Transverse colon (tissue), 4 donors: ENCODE measurements around the gene TENM4. TPM values are rescaled to one million over a fixed set of nuclear protein-coding genes. Genes with fewer than 3 reads are reported as not detected.

Source experiments
- DNase-seq: peaks from one replicate; pipeline ENCODE4 v3.0.0-alpha.2; 2019
- H3K27ac ChIP-seq, 4 donors: fragments of 200-600 bp; sonication (generic); 2 replicates each; pipeline ENCODE4 v1.5.1; 2016 to 2018; ENCODE audit warnings: inconsistent platforms in 4 of 4
- H3K27me3 ChIP-seq: fragments of 200-600 bp; sonication (generic); 2 replicates; pipeline ENCODE4 v1.5.1; 2017; ENCODE audit warnings: inconsistent platforms
- H3K36me3 ChIP-seq, 4 donors: fragments of 200-600 bp; sonication (generic); 2 replicates each; pipeline ENCODE4 v1.5.1; 2017 to 2019; ENCODE audit warnings: inconsistent platforms in 4 of 4
- H3K4me1 ChIP-seq, 4 donors: fragments of 200-600 bp; sonication (generic); 2 replicates each; pipeline ENCODE4 v1.5.1; 2017 to 2020; ENCODE audit warnings: inconsistent platforms in 4 of 4
- H3K4me3 ChIP-seq, 4 donors: fragments of 200-600 bp; sonication (generic); 1 replicate in 1 of 4; 2 replicates in 3 of 4; pipeline versions ENCODE4 v1.5.1 to v1.6.1; 2017 to 2019; ENCODE audit warnings: inconsistent platforms in 4 of 4
- H3K9me3 ChIP-seq, 2 donors: fragments of 200-600 bp; sonication (generic); 2 replicates each; pipeline ENCODE4 v1.5.1; 2017 to 2019; ENCODE audit warnings: inconsistent platforms in 2 of 2
- CTCF ChIP-seq, 5 experiments: fragments of 200-600 bp in 3 of 5; fragments of 450-650 bp in 2 of 5; sonication (generic) in 3 of 5; IDR thresholded peaks; 1 replicate in 2 of 5; 2 replicates in 3 of 5; pipeline ENCODE4 v1.5.1; 2016 to 2017; ENCODE audit warnings: antibody characterized with exemption in 5 of 5, inconsistent platforms in 3 of 5, mild to moderate bottlenecking in 2 of 5, moderate library complexity in 1 of 5
- EP300 ChIP-seq: sonication (generic); formaldehyde crosslinking; IDR thresholded peaks from one replicate; pipeline ENCODE4 v1.6.1; 2017; ENCODE audit warnings: antibody characterized with exemption, low read depth
- POLR2A ChIP-seq: fragments of 450-650 bp; IDR thresholded peaks from one replicate; pipeline ENCODE4 v1.6.1; 2016; ENCODE audit warnings: antibody characterized with exemption, mild to moderate bottlenecking, moderate library complexity
- POLR2AphosphoS5 ChIP-seq, 3 donors: sonication (generic); formaldehyde crosslinking; IDR thresholded peaks; one replicate each; pipeline ENCODE4 v1.6.1; 2016; ENCODE audit warnings: antibody characterized with exemption in 3 of 3
- WGBS, 2 donors: methylation state at CpG; one replicate each; pipeline ENCODE4 v1.1.5; 2018; ENCODE audit warnings: low coverage in 1 of 2; 5-methylcytosine and 5-hydroxymethylcytosine counted together
- in situ Hi-C, 4 donors: fragments of 200-750 bp; cut with MboI; loops; one replicate each; pipeline versions ENCODE4 v1.15.0 to v1.15.1; 2017; ENCODE audit warnings: low sequenced_read_pairs in 3 of 4, low pct_ligation_motif_present in 1 of 4, low pct_unique_long_range_greater_than_20kb in 1 of 4
- intact Hi-C: fragments of 100-400 bp; cut with DNase I; formaldehyde crosslinking; loops from one replicate; pipeline ENCODE4 v1.15.1; 2023; ENCODE audit warnings: low total_unique reads
- total RNA-seq, 4 donors: library from RNA; depleted of rRNA; stranded (reverse); fragments of >200 nt; gene quantifications; one replicate each; pipeline ENCODE4 v1.1.0, GENCODE V29; 2016

Gene TENM4
- total RNA-seq, 4 donors from 2014 or later = 0.14 to 0.79 (median 0.39) TPM

- H3K4me3 ChIP-seq = no peak overlapping the region
- peaks cover 20 to 43% (median 31%) of the 10 kb centered on the region in 4 donors for H3K4me1 ChIP-seq
- H3K9me3 ChIP-seq = no peaks in the 10 kb centered on the region
- TF ChIP-seq EP300 (no peak), POLR2AphosphoS5 (IDR thresholded peaks at IDR 0.05) (no peak), CTCF (IDR thresholded peaks at IDR 0.05) (no peak), POLR2A (no peak)
- intact Hi-C loops = no loop called here
- H3K27ac ChIP-seq = no peak overlapping the region
- no peak for DNase-seq
- 41 to 60% methylated on average over 2 of the region's 2 CpGs for WGBS, 2 donors
- in situ Hi-C loops = no loop called here
- H3K36me3 ChIP-seq = no peaks in the 10 kb centered on the region
- H3K27me3 ChIP-seq = no peaks in the 10 kb centered on the region
Observed at GRCh38 chr11:78806214-78807004, 634.4 kb downstream of the TENM4 start.

GRCh38 chr11:78804991-78805390 is 635.8 kb downstream of the TENM4 start:
- Histone ChIP-seq H3K4me3 (no peak overlapping the region), H3K4me1 (peaks cover 21 to 46% (median 27%) of the 10 kb centered on the region in 4 donors), H3K27ac (no peak overlapping the region), H3K36me3 (no peaks in the 10 kb centered on the region), H3K9me3 (no peaks in the 10 kb centered on the region), H3K27me3 (no peaks in the 10 kb centered on the region)
- intact Hi-C loops = loop anchor here (5.0 kb wide), 1 partner anchor 142 kb away; no protein-coding TSS in a partner anchor
- in situ Hi-C loops = no loop called here
- WGBS, 2 donors = 89 to 96% methylated on average over 4 to 7 of the region's 9 CpGs
- TF ChIP-seq POLR2AphosphoS5 (IDR thresholded peaks at IDR 0.05) (no peak), CTCF (IDR thresholded peaks at IDR 0.05) (no peak), EP300 (no peak), POLR2A (no peak)
- DNase-seq = no peak

GRCh38 chr11:78803995-78804394 is 636.8 kb downstream of the TENM4 start:
- TF ChIP-seq POLR2AphosphoS5 (IDR thresholded peaks at IDR 0.05) (no peak), CTCF (IDR thresholded peaks at IDR 0.05) (no peak), POLR2A (no peak), EP300 (no peak)
- Histone ChIP-seq H3K36me3 (no peaks in the 10 kb centered on the region), H3K4me1 (peaks cover 15 to 46% (median 19%) of the 10 kb centered on the region in 4 donors), H3K27me3 (no peaks in the 10 kb centered on the region), H3K4me3 (no peak overlapping the region), H3K9me3 (no peaks in the 10 kb centered on the region), H3K27ac (no peak overlapping the region)
- in situ Hi-C loops (no loop called here), intact Hi-C loops (loop anchor here (5.0 kb wide), 1 partner anchor 143 kb away; no protein-coding TSS in a partner anchor)
- no peak for DNase-seq
- 88 to 92% methylated on average over 2 to 3 of the region's 3 CpGs for WGBS, 2 donors

- Histone ChIP-seq H3K27me3 (no peaks in the 10 kb centered on the region), H3K27ac (peak overlapping the region; percentile 66 to 79 (median 76)), H3K4me3 (no peak overlapping the region), H3K9me3 (no peaks in the 10 kb centered on the region), H3K36me3 (no peaks in the 10 kb centered on the region), H3K4me1 (peaks cover 12 to 46% (median 17%) of the 10 kb centered on the region in 4 donors)
- in situ Hi-C loops = no loop called here
- 62 to 63% methylated on average over 8 to 11 of the region's 11 CpGs for WGBS, 2 donors
- no peak for DNase-seq
- intact Hi-C loops = loop anchor here (5.0 kb wide), 1 partner anchor 145 kb away; no protein-coding TSS in a partner anchor
- TF ChIP-seq EP300 (no peak), POLR2AphosphoS5 (IDR thresholded peaks at IDR 0.05) (no peak), CTCF (IDR thresholded peaks at IDR 0.05) (no peak), POLR2A (no peak)
Observed at GRCh38 chr11:78802058-78802761, 638.6 kb downstream of the TENM4 start.
